Measurements from ENCODE around the gene ANKDD1A. TPM values are rescaled to one million over a fixed set of nuclear protein-coding genes. Genes with fewer than 3 reads are reported as not detected.

Gene ANKDD1A
- total RNA-seq, 1 donor from 2014 or later = 3.2 TPM

- no peaks in the 10 kb centered on the region for H3K27me3 ChIP-seq (ENCODE audit: control insufficient read depth, insufficient read depth, low read length)
- TF ChIP-seq CTCF (IDR thresholded peaks at IDR 0.05; ENCODE audit: insufficient read depth, low read length, severe bottlenecking) = no peak
- H3K36me3 ChIP-seq (ENCODE audit: control insufficient read depth, insufficient read depth, low read length) = no peaks in the 10 kb centered on the region
- no peak for FAIRE-seq
- H3K4me3 ChIP-seq (ENCODE audit: low read depth, low read length) = no peak overlapping the region
- peak; percentile 56 for DNase-seq (ENCODE audit: low read depth)
Measured at GRCh38 chr15:64921711-64922110, 10.0 kb downstream of the ANKDD1A start.

- no peak for TF ChIP-seq CTCF (IDR thresholded peaks at IDR 0.05; ENCODE audit: insufficient read depth, low read length, severe bottlenecking)
- FAIRE-seq (no peak), DNase-seq (ENCODE audit: low read depth) (no peak)
- no peak overlapping the region for H3K4me3 ChIP-seq (ENCODE audit: low read depth, low read length)
- no peaks in the 10 kb centered on the region for H3K36me3 ChIP-seq (ENCODE audit: control insufficient read depth, insufficient read depth, low read length)
- no peaks in the 10 kb centered on the region for H3K27me3 ChIP-seq (ENCODE audit: control insufficient read depth, insufficient read depth, low read length)
Measured at GRCh38 chr15:64923546-64923945, 11.8 kb downstream of the ANKDD1A start.

- Histone ChIP-seq H3K27me3 (ENCODE audit: control insufficient read depth, insufficient read depth, low read length) (no peaks in the 10 kb centered on the region), H3K36me3 (ENCODE audit: control insufficient read depth, insufficient read depth, low read length) (no peaks in the 10 kb centered on the region), H3K4me3 (ENCODE audit: low read depth, low read length) (no peak overlapping the region)
- no peak for DNase-seq (ENCODE audit: low read depth)
- no peak for FAIRE-seq
- no peak for TF ChIP-seq CTCF (IDR thresholded peaks at IDR 0.05; ENCODE audit: insufficient read depth, low read length, severe bottlenecking)
Measured at GRCh38 chr15:64925335-64926330, 13.9 kb downstream of the ANKDD1A start.

- Histone ChIP-seq H3K27me3 (ENCODE audit: control insufficient read depth, insufficient read depth, low read length) (no peaks in the 10 kb centered on the region), H3K36me3 (ENCODE audit: control insufficient read depth, insufficient read depth, low read length) (no peaks in the 10 kb centered on the region), H3K4me3 (ENCODE audit: low read depth, low read length) (no peak overlapping the region)
- FAIRE-seq = no peak
- TF ChIP-seq CTCF (IDR thresholded peaks at IDR 0.05; ENCODE audit: insufficient read depth, low read length, severe bottlenecking) = no peak
- no peak for DNase-seq (ENCODE audit: low read depth)
Measured at GRCh38 chr15:64926661-64927060, 15.0 kb downstream of the ANKDD1A start.

- H3K4me3 ChIP-seq (ENCODE audit: low read depth, low read length) = no peak overlapping the region
- no peak for DNase-seq (ENCODE audit: low read depth)
- H3K27me3 ChIP-seq (ENCODE audit: control insufficient read depth, insufficient read depth, low read length) = no peaks in the 10 kb centered on the region
- H3K36me3 ChIP-seq (ENCODE audit: control insufficient read depth, insufficient read depth, low read length) = no peaks in the 10 kb centered on the region
- TF ChIP-seq CTCF (IDR thresholded peaks at IDR 0.05; ENCODE audit: insufficient read depth, low read length, severe bottlenecking) = no peak
- FAIRE-seq = no peak
Measured at GRCh38 chr15:64928626-64929220, 17.0 kb downstream of the ANKDD1A start.

Measured in bronchial epithelial cell (primary cell).